GM19193 (cell line): ENCODE measurements around the gene ACIN1.

Experiments
- POLR2A ChIP-seq: IDR thresholded peaks from 4 replicates; pipeline ENCODE4 v1.6.1; 2011; ENCODE audit not compliant: insufficient read depth, insufficient read length; ENCODE audit errors: extremely low read depth

The ACIN1 gene

GRCh38 chr14:23066368-23066767, 28.6 kb downstream of the ACIN1 start:
- no peak for TF ChIP-seq POLR2A

- no peak for TF ChIP-seq POLR2A
Measured at GRCh38 chr14:23063601-23064000, 31.3 kb downstream of the ACIN1 start.

DNA sequence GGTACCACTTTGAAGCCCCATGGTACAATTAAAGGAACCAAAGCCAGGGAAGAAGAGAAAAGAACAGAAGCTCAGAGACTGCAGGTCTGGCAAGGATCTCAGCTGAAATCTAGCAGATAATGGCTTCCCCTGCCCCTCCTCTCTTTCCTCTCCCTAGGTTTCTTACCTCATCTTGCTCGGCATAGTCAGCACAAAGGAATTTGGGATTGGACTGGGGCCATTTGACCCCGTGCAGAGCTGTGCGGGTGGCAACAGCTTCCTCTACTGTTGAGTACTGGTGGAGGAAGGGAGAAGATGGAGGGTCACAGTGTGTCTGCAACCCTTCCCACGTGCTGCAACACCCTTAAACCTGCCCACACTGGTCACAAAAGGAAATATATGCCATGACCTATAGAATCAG, 32.9 kb downstream of the ACIN1 start:
- TF ChIP-seq POLR2A, result no peak

- no peak for TF ChIP-seq POLR2A
Measured at GRCh38 chr14:23060536-23061260, 34.2 kb downstream of the ACIN1 start.

- no peak for TF ChIP-seq POLR2A
Measured at GRCh38 chr14:23058654-23059504, 36.1 kb downstream of the ACIN1 start.

- no peak for TF ChIP-seq POLR2A
Measured at GRCh38 chr14:23057757-23058653, 36.9 kb downstream of the ACIN1 start.

- no peak for TF ChIP-seq POLR2A
Measured at GRCh38 chr14:23056956-23057756, 37.8 kb downstream of the ACIN1 start, which contains the start of gene CDH24. Gene CDH24, minus strand, starts transcription at chr14:23057520. Its CDS starts 1,787 bp downstream, at chr14:23055733.

- no peak for TF ChIP-seq POLR2A
Measured at GRCh38 chr14:23056145-23056955, 38.6 kb downstream of the ACIN1 start.

DNA sequence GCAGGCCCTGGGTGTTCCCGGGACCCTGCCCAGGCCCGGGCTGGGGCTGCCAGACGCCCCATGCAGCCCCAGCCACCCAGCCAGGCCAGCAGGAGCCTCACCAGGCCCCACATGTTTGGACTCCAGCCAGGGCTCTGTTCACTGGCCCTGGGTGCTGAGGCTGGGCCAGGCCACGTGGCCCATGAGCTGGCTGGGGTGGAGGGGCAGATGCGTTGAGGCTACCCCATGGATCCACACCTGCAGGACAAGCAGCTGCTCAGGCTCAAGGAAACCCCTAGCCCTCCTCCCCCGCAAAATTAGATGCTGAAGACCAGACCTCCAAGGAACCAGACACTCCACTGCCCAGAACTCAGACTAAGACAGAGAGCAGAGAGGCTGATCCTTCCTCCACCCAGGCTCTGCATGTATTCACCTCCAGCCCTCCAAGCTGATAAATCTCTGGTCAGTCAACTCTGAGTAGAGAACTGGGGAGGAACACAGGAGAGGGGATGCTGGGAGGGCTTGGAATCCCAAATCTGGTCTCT, 39.3 kb downstream of the ACIN1 start:
- TF ChIP-seq POLR2A, result no peak

- no peak for TF ChIP-seq POLR2A
Measured at GRCh38 chr14:23055147-23055550, 39.8 kb downstream of the ACIN1 start.

DNA sequence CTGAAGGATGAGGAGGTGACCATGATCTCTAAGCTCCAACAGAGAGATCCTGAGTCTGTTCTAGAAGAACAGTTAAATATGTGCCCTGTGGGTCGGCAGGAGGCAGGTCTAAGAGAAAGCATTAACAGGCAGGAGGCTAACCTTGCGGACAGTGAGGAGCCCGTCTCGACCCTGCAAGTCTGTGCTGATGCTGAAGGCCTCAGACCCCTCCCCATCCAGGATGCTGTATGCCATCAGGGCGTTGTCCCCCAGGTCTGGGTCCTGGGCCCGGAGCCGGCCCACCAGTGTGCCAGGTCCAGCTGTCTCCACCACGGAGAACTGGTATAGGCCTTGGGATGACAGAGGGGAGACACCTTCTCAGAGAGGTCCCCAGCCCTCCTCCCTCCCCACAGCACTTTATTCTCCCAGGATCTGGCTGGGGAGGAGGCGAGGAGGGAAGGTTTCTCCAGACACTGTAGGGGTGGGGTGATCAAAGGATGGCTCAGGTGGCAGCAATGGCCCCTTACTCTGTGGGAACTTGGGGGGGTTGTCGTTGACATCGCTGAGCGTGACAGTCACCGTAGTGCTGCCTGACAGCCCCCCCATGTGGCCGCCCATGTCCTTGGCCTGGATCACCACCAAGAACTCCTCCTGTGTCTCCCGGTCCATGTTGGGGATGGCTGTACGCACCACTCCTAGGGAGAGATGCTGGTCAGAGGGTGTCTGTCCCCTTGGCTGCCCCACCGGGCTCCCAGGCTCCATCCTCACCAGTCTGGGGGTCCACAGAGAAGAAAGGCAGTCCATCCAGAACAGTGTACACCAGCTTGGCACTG, 40.7 kb downstream of the ACIN1 start:
- TF ChIP-seq POLR2A, result no peak

DNA sequence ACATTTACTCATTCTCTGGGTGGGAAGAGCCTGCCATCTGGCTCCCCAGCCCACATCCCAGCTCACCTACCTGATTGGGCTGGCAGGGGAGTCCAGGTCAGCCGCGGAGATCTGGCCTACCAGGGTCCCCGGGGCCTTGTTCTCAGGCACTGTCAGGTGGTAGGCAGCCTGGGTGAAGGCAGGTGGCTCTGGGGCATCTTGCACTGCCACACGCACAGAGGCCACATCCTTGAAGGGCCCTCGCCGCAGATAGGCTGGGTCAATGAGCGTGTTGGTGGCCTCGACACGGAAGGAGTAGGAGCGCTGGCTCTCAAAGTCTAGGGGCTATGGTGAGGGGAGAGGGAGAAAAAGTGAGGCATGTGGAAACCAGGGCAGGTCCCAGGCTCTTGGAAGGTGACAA, 41.5 kb downstream of the ACIN1 start:
- TF ChIP-seq POLR2A, result no peak
